PC-9 (cell line): ENCODE results near the gene SYNGR1.

Experiments used
- EZH2 ChIP-seq: fragments of 200-600 bp; sonication (generic); IDR thresholded peaks from 2 replicates; pipeline ENCODE4 v1.8.0; 2017; ENCODE audit warnings: antibody characterized with exemption, low read depth
- TF ChIP-seq, protein P1 (sequence below): fragments of 200-600 bp; sonication (generic); conservative IDR thresholded peaks from 2 replicates; pipeline ENCODE4 v1.6.1; 2017; ENCODE audit warnings: mixed run types, antibody characterized with exemption, mild to moderate bottlenecking, moderate library complexity

DNA sequence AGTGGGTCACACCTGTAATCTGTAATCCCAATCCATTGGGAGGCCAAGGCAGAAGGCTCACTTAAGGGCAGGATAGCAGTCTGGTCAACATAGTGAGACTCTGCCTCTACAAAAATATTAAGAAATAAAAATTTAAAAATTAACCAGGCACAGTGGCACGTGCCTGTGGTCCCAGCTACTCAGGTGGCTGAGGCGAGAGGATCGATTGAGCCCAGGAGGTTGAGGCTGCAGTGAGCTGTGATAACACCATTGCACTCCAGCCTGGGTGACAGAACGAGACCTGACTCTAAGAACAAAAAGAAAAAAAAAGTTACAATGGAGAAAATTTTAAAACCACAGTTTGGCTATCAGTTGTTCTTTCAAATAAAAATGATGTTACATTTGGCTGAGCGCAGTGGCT lies 13.4 kb upstream of the SYNGR1 start:
- TF ChIP-seq, protein P1, sequence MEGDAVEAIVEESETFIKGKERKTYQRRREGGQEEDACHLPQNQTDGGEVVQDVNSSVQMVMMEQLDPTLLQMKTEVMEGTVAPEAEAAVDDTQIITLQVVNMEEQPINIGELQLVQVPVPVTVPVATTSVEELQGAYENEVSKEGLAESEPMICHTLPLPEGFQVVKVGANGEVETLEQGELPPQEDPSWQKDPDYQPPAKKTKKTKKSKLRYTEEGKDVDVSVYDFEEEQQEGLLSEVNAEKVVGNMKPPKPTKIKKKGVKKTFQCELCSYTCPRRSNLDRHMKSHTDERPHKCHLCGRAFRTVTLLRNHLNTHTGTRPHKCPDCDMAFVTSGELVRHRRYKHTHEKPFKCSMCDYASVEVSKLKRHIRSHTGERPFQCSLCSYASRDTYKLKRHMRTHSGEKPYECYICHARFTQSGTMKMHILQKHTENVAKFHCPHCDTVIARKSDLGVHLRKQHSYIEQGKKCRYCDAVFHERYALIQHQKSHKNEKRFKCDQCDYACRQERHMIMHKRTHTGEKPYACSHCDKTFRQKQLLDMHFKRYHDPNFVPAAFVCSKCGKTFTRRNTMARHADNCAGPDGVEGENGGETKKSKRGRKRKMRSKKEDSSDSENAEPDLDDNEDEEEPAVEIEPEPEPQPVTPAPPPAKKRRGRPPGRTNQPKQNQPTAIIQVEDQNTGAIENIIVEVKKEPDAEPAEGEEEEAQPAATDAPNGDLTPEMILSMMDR: no peak
- no peak for TF ChIP-seq EZH2
